Kidney glomerular epithelial cell (primary cell): ENCODE measurements around the gene RARA.

ENCODE experiments used
- DNase-seq: peaks from one replicate; lab custom pipeline; 2025; lab: John Stamatoyannopoulos, UW

Gene RARA

GRCh38 chr17:40316571-40317344 lies 7.8 kb downstream of the RARA start:
- peak; percentile 65 for DNase-seq

GRCh38 chr17:40317345-40317873 lies 8.4 kb downstream of the RARA start:
- DNase-seq, result peak; percentile 71

- DNase-seq, result peak; percentile 80
Observed at GRCh38 chr17:40317880-40318829, 9.2 kb downstream of the RARA start.

GRCh38 chr17:40318830-40319391 lies 9.9 kb downstream of the RARA start:
- no peak for DNase-seq

- DNase-seq, result no peak
Observed at GRCh38 chr17:40319651-40320540, 10.9 kb downstream of the RARA start.

- DNase-seq, result no peak
Observed at GRCh38 chr17:40320756-40321523, 12.0 kb downstream of the RARA start.

- DNase-seq, result no peak
Observed at GRCh38 chr17:40321524-40321929, 12.5 kb downstream of the RARA start.

- no peak for DNase-seq
Observed at GRCh38 chr17:40321961-40322357, 13.0 kb downstream of the RARA start.

- DNase-seq, result peak; percentile 86
Observed at GRCh38 chr17:40322358-40323315, 13.7 kb downstream of the RARA start.

GRCh38 chr17:40323391-40324381 lies 14.7 kb downstream of the RARA start:
- no peak for DNase-seq

GRCh38 chr17:40325156-40326013 lies 16.4 kb downstream of the RARA start:
- DNase-seq, result no peak

- no peak for DNase-seq
Observed at GRCh38 chr17:40326014-40326831, 17.2 kb downstream of the RARA start.

GRCh38 chr17:40326832-40327199 lies 17.8 kb downstream of the RARA start:
- no peak for DNase-seq

GRCh38 chr17:40327244-40327729 lies 18.3 kb downstream of the RARA start:
- no peak for DNase-seq

GRCh38 chr17:40327735-40328385 lies 18.9 kb downstream of the RARA start:
- no peak for DNase-seq

GRCh38 chr17:40328386-40328766 lies 19.4 kb downstream of the RARA start:
- no peak for DNase-seq
